ENCODE measurements around the gene PDE3B. TPM values are rescaled to one million over a fixed set of nuclear protein-coding genes. Genes with fewer than 3 reads are reported as not detected.

PDE3B gene
- polyA plus RNA-seq, 3 donors = 4.0 to 6.0 (median 5.2) TPM

- no peak for TF ChIP-seq CTCF (IDR thresholded peaks at IDR 0.05)
- Histone ChIP-seq H3K9me3 (replicated peaks in 1 of 2; ENCODE audit: control insufficient read depth in 1 of 2, insufficient read depth in 1 of 2, low read length in 2 of 2) (peaks cover 0 to 3% of the 10 kb centered on the region in 2 donors), H4K20me1 (ENCODE audit: insufficient read depth, low read length) (no peaks in the 10 kb centered on the region), H3K36me3 (replicated peaks in 1 of 2; ENCODE audit: control insufficient read depth in 1 of 2, insufficient read depth in 2 of 2, low read length in 2 of 2) (peaks cover 0 to 21% of the 10 kb centered on the region in 2 donors), H3K27me3 (ENCODE audit: control insufficient read depth in 2 of 2, insufficient read depth in 2 of 2, low read length in 2 of 2) (no peaks in the 10 kb centered on the region), H3K79me2 (ENCODE audit: insufficient read depth, low read length) (no peaks in the 10 kb centered on the region), H3K4me1 (ENCODE audit: control insufficient read depth in 1 of 2, insufficient read depth in 2 of 2, low read length in 2 of 2) (peaks cover 10% of the 10 kb centered on the region in 2 donors), H3K4me2 (replicated peaks; ENCODE audit: extremely low read depth, low read length, poor library complexity, severe bottlenecking) (no peak overlapping the region), H2AFZ (ENCODE audit: insufficient read depth, low read depth, low read length, poor library complexity, severe bottlenecking) (no peak overlapping the region), H3K27ac (ENCODE audit: low read depth in 1 of 2, low read length in 2 of 2) (no peak overlapping the region), H3K4me3 (replicated peaks in 1 of 3; ENCODE audit: low read depth in 2 of 3, low read length in 3 of 3) (no peak overlapping the region), H3K9ac (ENCODE audit: insufficient read depth, low read length, poor library complexity, severe bottlenecking) (no peak overlapping the region)
- Mint-ChIP-seq H3K36me3 (peaks cover 34 to 41% of the 10 kb centered on the region in 2 donors), H3K4me3 (no peak overlapping the region), H3K4me1 (peaks cover 14% of the 10 kb centered on the region), H3K27me3 (ENCODE audit: low read depth in 3 of 3) (no peaks in the 10 kb centered on the region), H3K9me3 (peaks cover 3 to 9% (median 4%) of the 10 kb centered on the region in 7 donors), H3K27ac (no peak overlapping the region)
- intact Hi-C loops (cut with micrococcal nuclease) = no loop called here
- DNase-seq = no peak
Observed at GRCh38 chr11:14607713-14608112, 35.9 kb upstream of the PDE3B start.

- Histone ChIP-seq H3K4me1 (ENCODE audit: control insufficient read depth in 1 of 2, insufficient read depth in 2 of 2, low read length in 2 of 2) (peaks cover 15% of the 10 kb centered on the region in 2 donors), H3K9me3 (replicated peaks in 1 of 2; ENCODE audit: control insufficient read depth in 1 of 2, insufficient read depth in 1 of 2, low read length in 2 of 2) (peaks cover 0 to 3% of the 10 kb centered on the region in 2 donors), H3K4me3 (replicated peaks in 1 of 3; ENCODE audit: low read depth in 2 of 3, low read length in 3 of 3) (no peak overlapping the region), H3K79me2 (ENCODE audit: insufficient read depth, low read length) (no peaks in the 10 kb centered on the region), H3K27ac (ENCODE audit: low read depth in 1 of 2, low read length in 2 of 2) (no peak overlapping the region), H3K4me2 (replicated peaks; ENCODE audit: extremely low read depth, low read length, poor library complexity, severe bottlenecking) (no peak overlapping the region), H4K20me1 (ENCODE audit: insufficient read depth, low read length) (no peaks in the 10 kb centered on the region), H2AFZ (ENCODE audit: insufficient read depth, low read depth, low read length, poor library complexity, severe bottlenecking) (no peak overlapping the region), H3K36me3 (replicated peaks in 1 of 2; ENCODE audit: control insufficient read depth in 1 of 2, insufficient read depth in 2 of 2, low read length in 2 of 2) (peaks cover 0 to 21% of the 10 kb centered on the region in 2 donors), H3K9ac (ENCODE audit: insufficient read depth, low read length, poor library complexity, severe bottlenecking) (no peak overlapping the region), H3K27me3 (ENCODE audit: control insufficient read depth in 2 of 2, insufficient read depth in 2 of 2, low read length in 2 of 2) (no peaks in the 10 kb centered on the region)
- Mint-ChIP-seq H3K4me1 (peaks cover 19% of the 10 kb centered on the region), H3K36me3 (peaks cover 33 to 37% of the 10 kb centered on the region in 2 donors), H3K27me3 (ENCODE audit: low read depth in 3 of 3) (no peaks in the 10 kb centered on the region), H3K27ac (peak overlapping the region in 2 of 7 donors; percentile 19 to 26), H3K9me3 (peaks cover 3 to 9% (median 4%) of the 10 kb centered on the region in 7 donors), H3K4me3 (no peak overlapping the region)
- no peak for TF ChIP-seq CTCF (IDR thresholded peaks at IDR 0.05)
- no peak for DNase-seq
- WGBS (ENCODE audit: insufficient coverage) = 100% methylated on average over 1 of the region's 1 CpG
- intact Hi-C loops (cut with micrococcal nuclease) = loop anchor here in 1 of 2 donors (10.0 kb wide), 1 partner anchor 285 kb away; the partner anchor contains the start of gene CYP2R1
Observed at GRCh38 chr11:14609902-14610301, 33.7 kb upstream of the PDE3B start.

Data from CD14-positive monocyte (primary cell).